Lower lobe of right lung (tissue), 2 donors: ENCODE measurements around the gene IL2. TPM values are rescaled to one million over a fixed set of nuclear protein-coding genes. Genes with fewer than 3 reads are reported as not detected.

Experiments
- ATAC-seq, 2 donors: fragments of 200-7000 bp; cut with Tn5 transposase; one replicate each; pipeline ENCODE4 v1.9.1; 2020 to 2022; ENCODE audit warnings: mild to moderate bottlenecking in 2 of 2, moderate library complexity in 2 of 2
- DNase-seq: peaks from one replicate; pipeline ENCODE4 v3.0.0-alpha.2; 2020
- H3K27ac ChIP-seq: fragments of 200-600 bp; one replicate; pipeline ENCODE4 v1.8.0; 2022
- H3K27me3 ChIP-seq: fragments of 200-600 bp; one replicate; pipeline ENCODE4 v1.8.0; 2022; ENCODE audit warnings: low read depth
- H3K36me3 ChIP-seq: fragments of 200-600 bp; one replicate; pipeline ENCODE4 v1.8.0; 2022; ENCODE audit warnings: mild to moderate bottlenecking
- H3K4me1 ChIP-seq: fragments of 200-600 bp; one replicate; pipeline ENCODE4 v1.8.0; 2022
- H3K4me3 ChIP-seq: fragments of 200-600 bp; one replicate; pipeline ENCODE4 v1.8.0; 2022; ENCODE audit warnings: mild to moderate bottlenecking
- H3K9me3 ChIP-seq: fragments of 200-600 bp; one replicate; pipeline ENCODE4 v1.8.0; 2022
- intact Hi-C: fragments of 100-400 bp; cut with DNase I; formaldehyde crosslinking; loops from one replicate; pipeline ENCODE4 v1.11.0; 2022
- total RNA-seq: library from RNA; stranded (reverse); fragmentation: NEBNext Ultra II Directional; extraction: Animal tissue kit (Norgen Biotek cat#: 25700); gene quantifications from one replicate; pipeline ENCODE4 v1.2.1, GENCODE V29; 2021
- TF ChIP-seq, protein P1 (sequence below): fragments of 200-600 bp; IDR thresholded peaks from one replicate; pipeline ENCODE4 v1.8.0; 2022; ENCODE audit warnings: antibody characterized with exemption, mild to moderate bottlenecking
- donor health status: DM: no; HTN: yes; CAD: no; lungs with severe emphysema.

Gene IL2
- total RNA-seq, 1 donor from 2014 or later: not detected

DNA sequence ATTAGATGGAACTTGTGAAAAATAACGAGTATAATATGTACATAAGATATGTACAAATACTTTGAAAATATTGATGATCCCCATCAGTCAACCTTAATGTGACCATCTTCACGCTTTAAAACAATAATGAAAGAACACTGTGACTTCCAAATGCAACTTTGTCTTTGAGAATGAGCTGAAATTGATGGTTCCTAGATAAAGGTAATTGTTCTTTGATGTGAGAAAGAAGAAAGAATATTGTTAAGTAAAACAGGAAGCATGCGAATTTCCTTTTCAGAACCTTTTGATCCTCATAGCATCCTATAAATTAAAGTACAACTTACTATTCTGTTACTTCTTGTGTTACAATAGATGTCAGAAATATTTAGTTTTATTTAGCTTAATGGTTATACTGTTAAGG is 22.2 kb downstream of the IL2 start:
- H3K9me3 ChIP-seq: no peaks in the 10 kb centered on the region
- TF ChIP-seq, protein P1, sequence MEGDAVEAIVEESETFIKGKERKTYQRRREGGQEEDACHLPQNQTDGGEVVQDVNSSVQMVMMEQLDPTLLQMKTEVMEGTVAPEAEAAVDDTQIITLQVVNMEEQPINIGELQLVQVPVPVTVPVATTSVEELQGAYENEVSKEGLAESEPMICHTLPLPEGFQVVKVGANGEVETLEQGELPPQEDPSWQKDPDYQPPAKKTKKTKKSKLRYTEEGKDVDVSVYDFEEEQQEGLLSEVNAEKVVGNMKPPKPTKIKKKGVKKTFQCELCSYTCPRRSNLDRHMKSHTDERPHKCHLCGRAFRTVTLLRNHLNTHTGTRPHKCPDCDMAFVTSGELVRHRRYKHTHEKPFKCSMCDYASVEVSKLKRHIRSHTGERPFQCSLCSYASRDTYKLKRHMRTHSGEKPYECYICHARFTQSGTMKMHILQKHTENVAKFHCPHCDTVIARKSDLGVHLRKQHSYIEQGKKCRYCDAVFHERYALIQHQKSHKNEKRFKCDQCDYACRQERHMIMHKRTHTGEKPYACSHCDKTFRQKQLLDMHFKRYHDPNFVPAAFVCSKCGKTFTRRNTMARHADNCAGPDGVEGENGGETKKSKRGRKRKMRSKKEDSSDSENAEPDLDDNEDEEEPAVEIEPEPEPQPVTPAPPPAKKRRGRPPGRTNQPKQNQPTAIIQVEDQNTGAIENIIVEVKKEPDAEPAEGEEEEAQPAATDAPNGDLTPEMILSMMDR: no peak
- H3K36me3 ChIP-seq: no peaks in the 10 kb centered on the region
- no peak overlapping the region for H3K27ac ChIP-seq
- H3K4me1 ChIP-seq: no peaks in the 10 kb centered on the region
- no peak overlapping the region for H3K4me3 ChIP-seq
- no peak for DNase-seq
- intact Hi-C loops: no loop called here
- no peak for ATAC-seq
- no peaks in the 10 kb centered on the region for H3K27me3 ChIP-seq

DNA sequence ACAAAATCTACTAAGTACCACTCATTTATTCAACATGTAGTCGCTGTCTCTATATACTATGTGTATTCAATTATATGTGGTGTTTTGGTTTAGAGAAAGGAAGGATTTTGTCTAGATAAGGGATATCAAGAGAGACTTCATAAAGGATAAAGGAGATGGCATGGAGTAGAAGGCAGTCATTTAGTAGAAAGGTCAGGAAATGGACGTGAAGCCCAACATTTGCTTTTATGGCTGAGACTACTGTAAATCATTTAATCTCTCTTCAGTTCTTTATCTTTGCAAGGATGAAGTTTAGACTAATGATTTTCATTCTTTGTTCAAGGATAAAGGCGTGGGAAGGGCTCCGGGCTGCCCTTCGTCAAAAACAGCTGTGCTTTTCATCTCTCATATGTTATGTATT is 25.2 kb downstream of the IL2 start:
- TF ChIP-seq, protein P1: no peak
- no peak overlapping the region for H3K27ac ChIP-seq
- DNase-seq: no peak
- H3K4me3 ChIP-seq: no peak overlapping the region
- no peaks in the 10 kb centered on the region for H3K27me3 ChIP-seq
- no peaks in the 10 kb centered on the region for H3K9me3 ChIP-seq
- H3K4me1 ChIP-seq: no peaks in the 10 kb centered on the region
- H3K36me3 ChIP-seq: no peaks in the 10 kb centered on the region
- intact Hi-C loops: no loop called here
- ATAC-seq: no peak

DNA sequence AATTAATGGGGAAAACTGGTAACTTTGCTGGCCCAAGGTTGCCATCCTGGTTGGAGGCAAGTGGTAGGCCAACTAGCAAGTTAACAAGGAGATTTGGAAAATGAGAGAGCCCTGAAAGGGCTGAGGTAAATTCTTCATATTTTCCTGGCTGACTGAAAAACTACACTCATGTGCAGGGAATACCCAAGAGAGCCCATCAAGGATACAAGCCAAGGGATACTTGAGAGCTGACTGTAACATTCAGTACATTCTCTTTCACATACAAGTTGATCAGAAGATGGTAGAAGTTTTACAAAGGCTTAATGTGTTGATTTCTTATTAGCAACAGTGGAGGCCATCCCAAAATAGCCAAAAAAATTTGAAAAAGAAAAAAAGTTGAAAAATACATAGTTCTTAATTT is 33.3 kb downstream of the IL2 start:
- Histone ChIP-seq H3K27me3 (no peaks in the 10 kb centered on the region), H3K36me3 (no peaks in the 10 kb centered on the region), H3K9me3 (peaks cover 4% of the 10 kb centered on the region), H3K4me1 (no peaks in the 10 kb centered on the region), H3K4me3 (no peak overlapping the region), H3K27ac (no peak overlapping the region)
- ATAC-seq (no peak), DNase-seq (no peak)
- TF ChIP-seq, protein P1: no peak
- intact Hi-C loops: no loop called here

DNA sequence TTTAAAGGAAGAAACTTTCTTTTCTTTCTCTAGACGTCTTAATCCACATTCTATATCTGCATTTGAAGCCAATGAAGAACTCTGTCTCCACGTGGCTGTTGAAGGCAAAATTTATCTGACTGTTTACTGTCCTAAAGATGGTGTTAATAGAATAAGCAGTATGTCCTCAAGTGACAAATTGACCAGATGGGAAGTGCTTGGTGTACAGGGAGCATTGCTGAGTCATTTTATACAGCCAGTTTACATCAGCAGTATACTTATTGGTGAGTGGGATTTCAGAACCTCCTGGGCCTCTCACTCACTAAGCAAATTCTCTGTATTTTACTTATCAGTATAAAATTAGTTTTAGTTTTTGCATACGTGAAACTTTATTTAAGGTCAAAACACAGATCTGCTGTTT is 44.0 kb downstream of the IL2 start:
- Histone ChIP-seq H3K4me1 (no peaks in the 10 kb centered on the region), H3K27me3 (no peaks in the 10 kb centered on the region), H3K27ac (no peak overlapping the region), H3K36me3 (no peaks in the 10 kb centered on the region), H3K9me3 (no peaks in the 10 kb centered on the region), H3K4me3 (no peak overlapping the region)
- intact Hi-C loops: no loop called here
- TF ChIP-seq, protein P1: no peak
- ATAC-seq (no peak), DNase-seq (no peak)

DNA sequence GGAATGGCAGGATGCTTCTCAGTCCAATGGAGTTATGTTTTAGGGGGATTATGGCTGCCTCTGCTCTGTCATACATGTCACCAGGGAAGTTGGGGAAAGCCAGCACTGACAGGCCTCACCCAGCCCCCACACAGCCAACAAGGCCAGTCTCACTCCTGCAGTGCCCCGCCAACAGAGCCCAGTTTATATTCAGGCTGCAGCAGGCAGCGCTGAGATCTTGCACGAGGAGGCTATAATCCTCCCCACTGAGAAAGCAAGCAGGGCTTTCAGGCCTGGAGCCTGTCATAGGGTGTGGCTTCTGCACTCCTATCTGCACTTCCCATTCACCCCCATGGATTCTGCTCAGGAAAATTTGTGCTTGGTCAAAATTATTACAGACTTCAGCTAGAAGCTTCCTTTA is 52.7 kb downstream of the IL2 start:
- ATAC-seq: no peak
- no peak for DNase-seq
- H3K4me3 ChIP-seq: no peak overlapping the region
- no peaks in the 10 kb centered on the region for H3K9me3 ChIP-seq
- no peak overlapping the region for H3K27ac ChIP-seq
- H3K27me3 ChIP-seq: no peaks in the 10 kb centered on the region
- H3K36me3 ChIP-seq: no peaks in the 10 kb centered on the region
- H3K4me1 ChIP-seq: no peaks in the 10 kb centered on the region
- TF ChIP-seq, protein P1: no peak
- intact Hi-C loops: no loop called here

Other genes with a start within 250 kb of the IL2 start
- not detected for gene ADAD1, start 77.7 kb downstream of the IL2 start, total RNA-seq
- gene IL21, start 164.3 kb upstream of the IL2 start, total RNA-seq: not detected